Adrenal gland (tissue), 5 donors: Measurements from ENCODE around the gene FZR1.

ENCODE experiments used
- CTCF ChIP-seq, 6 experiments: fragments of 450-650 bp in 4 of 6; fragments of 200-600 bp in 2 of 6; sonication (generic) in 1 of 6; IDR thresholded peaks; 1 replicate in 5 of 6; 2 replicates in 1 of 6; pipeline versions ENCODE4 v1.5.1 to v1.8.0; 2016 to 2021; ENCODE audit warnings: antibody characterized with exemption in 6 of 6, mild to moderate bottlenecking in 2 of 6, moderate library complexity in 1 of 6
- POLR2A ChIP-seq, 2 donors: fragments of 450-650 bp; IDR thresholded peaks; one replicate each; pipeline ENCODE4 v1.6.1; 2017; ENCODE audit warnings: antibody characterized with exemption in 2 of 2, mild to moderate bottlenecking in 2 of 2, moderate library complexity in 1 of 2
- donor health status: DM: no; HTN: no; CAD: no.

DNA sequence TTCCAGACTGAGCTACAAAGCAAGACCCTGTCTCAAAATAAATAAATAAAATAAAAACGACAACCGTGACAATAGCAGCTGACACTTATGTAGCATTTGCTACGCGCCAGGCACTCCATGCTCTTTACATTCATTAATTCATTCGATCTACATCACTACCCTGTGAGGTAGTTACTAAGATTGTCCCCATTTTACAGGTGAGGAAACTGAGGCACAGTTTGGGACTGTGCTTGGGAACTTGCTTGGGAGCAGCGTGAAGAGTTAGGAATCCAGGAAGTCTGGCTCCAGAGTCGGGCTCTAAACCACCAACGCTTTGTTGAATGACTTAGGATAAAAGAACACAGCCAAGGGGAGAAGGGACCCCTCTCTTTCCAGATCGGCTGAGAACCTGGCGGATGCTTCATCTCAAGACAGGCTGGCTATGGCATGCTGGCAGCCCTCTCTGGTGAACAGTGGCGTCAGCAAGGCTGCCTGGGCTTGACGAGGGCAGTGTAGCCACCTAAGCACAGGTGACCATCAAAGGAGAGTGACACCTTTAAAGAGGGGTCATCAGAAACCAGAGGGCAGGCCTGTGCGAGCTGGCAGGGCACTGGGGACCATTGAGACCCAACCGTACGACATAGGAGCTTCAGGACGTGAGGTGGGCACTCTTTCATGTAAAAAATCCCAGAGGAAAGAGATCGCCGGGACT is 6.2 kb upstream of the FZR1 start:
- no peak for TF ChIP-seq POLR2A (IDR thresholded peaks at IDR 0.05)
- no peak for TF ChIP-seq CTCF (IDR thresholded peaks at IDR 0.05)
